Ammon's horn (tissue), 1 donor: ENCODE measurements around the gene OARD1.
A peak's percentile ranks its signal among the peaks of the same experiment; 100 is the strongest.
"Not testable (repeated sequence)": the region's sequence is repeated elsewhere in the genome, so short reads cannot be mapped to it uniquely, and the experiment has no call there.

Source experiments
- DNase-seq: peaks from one replicate; pipeline ENCODE4 v3.0.0-alpha.2; 2016; ENCODE audit warnings: low spot score

Gene OARD1, protein sequence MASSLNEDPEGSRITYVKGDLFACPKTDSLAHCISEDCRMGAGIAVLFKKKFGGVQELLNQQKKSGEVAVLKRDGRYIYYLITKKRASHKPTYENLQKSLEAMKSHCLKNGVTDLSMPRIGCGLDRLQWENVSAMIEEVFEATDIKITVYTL

DNA sequence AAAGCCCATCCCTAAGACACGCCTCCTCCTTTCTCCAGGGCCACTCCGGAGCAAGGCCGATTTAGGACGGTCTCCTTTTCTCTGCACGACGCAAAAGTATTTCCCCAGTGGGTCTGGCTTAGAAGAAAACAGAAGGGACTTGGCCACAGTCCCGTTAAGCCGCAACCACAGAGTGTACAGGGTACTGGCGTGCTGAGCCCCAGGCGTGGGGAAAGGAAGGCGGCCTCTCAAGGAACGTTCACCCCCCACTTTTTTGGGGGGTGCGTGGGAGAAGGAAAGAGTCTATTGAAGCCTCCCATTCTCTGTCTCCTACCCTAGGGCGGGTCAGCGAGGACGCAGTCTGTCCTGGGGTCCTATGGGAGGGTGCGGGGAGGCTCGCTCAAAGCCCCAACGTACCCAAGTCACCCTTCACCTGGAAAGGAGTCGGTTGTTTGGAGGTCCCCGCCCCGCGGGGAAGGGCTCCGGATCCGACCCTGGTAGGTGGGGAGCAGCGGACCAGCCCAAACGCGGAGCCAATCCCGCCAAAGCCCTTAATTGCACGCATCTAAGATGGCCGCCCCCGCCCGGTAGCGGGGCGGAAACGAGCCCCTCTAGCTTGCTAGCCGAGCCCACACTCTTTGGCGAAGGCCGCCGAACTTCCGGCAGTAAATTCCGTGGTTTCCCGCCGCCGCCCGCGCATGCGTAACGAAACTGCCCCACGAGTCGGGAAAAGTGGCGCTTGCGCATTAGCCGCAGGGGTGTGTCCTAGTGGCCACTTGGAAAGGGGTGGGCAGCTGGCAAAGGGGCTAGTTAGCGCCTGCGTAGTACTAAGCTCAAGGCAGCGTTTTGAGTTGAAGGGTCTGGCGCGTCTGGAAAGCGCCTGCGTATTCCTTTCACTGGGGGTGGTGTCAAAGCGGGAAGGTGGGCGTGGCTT is at the start of gene OARD1:
Gene OARD1 (minus strand): TSS at position 434 of the 913 bp plus-strand sequence. CDS start 722 bp downstream, outside the sequence.
- DNase-seq, result peak; percentile 99

DNA sequence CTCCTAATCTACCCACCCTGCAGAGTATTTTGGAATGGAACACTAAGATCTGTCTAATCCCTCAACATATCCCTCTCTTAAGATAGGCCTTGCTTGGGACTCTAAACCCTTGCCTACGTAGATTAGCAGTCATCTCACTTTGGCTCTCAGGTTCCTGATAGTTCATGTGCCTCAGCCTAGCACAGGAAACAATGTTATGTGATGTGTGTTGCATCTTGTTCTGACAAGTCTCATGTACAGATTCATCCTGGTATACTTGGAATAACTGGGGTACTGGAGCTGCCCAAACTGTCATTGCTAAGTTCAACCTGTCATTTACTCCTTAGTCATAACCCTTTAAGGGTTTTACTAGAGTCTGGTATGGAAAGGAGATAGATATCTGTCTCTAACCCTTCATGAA is 47.9 kb upstream of the OARD1 start:
- DNase-seq, result no peak

DNA sequence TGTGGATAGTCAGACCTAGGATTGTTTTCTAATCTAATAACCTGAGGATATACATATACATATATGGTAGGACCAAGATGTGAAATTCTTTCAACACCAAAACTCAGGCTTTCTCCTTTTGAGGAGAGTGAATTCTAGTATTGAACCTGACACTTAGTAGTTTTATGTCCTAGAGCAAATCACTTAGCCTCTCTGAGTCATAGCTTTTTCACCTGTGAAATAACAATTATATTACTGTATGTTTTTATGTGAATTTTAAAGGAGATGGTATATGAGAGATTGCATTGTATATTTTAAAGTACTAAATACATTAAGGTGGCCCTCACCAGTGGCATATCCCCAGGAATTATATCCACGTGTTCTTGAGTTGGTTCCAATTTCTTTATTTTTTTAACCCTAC is 47.4 kb upstream of the OARD1 start:
- DNase-seq, result no peak

DNA sequence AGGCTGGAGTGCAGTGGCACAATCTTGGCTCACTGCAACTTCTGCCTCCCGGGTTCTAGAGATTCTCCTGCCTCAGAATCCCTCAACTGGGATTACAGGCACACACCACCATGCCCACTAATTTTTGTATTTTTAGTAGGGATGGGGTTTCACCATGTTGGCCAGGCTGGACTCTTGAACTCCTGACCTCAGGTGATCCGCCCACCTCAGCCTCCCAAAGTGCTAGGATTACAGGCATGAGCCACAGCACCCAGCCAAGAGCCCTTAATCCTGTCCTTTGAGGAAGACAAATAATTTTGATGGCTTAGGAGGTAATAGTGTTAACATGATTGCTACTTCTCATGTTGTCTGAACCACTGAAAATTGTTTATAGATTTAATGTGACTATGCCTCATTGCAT is 42.9 kb upstream of the OARD1 start:
- DNase-seq, result not testable (repeated sequence)

DNA sequence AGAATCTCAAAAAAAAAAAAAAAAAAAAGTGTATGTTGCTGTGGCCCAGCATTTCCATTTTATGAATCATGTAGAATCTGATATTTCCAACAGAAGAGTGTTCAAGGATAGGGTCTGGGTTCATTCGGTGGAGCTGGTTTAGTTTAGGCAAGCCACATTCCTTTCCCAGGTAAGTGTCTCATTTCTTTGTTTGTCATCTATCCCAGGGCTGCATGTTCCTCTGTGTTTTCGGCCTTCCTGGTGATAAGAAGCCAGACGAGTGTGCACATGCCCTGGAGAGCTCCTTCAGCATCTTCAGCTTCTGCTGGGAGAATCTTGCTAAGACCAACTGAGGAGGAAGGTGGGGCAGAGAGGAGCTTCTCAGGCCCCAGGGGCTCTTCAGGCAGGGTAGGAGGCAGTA is 38.9 kb upstream of the OARD1 start:
- DNase-seq, result no peak

DNA sequence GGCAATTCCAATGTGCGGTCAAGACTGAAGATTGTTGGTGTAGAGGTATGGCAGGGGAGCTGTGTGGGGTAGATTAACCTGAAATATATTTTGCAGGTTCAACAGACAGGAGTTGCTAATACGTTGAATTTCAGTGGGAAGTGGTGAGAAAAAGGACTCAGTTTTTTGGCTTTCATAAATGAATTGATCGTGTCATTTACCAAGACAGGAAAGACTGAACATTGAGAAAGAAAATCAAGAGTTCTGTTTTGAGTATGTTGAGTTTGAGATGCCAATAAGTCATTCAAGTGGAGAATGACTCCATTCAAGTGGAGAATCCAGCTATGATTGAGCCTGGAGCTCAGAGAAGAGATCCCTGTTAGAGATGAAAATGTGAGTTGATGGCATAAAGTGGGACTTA is 31.7 kb upstream of the OARD1 start:
- no peak for DNase-seq

DNA sequence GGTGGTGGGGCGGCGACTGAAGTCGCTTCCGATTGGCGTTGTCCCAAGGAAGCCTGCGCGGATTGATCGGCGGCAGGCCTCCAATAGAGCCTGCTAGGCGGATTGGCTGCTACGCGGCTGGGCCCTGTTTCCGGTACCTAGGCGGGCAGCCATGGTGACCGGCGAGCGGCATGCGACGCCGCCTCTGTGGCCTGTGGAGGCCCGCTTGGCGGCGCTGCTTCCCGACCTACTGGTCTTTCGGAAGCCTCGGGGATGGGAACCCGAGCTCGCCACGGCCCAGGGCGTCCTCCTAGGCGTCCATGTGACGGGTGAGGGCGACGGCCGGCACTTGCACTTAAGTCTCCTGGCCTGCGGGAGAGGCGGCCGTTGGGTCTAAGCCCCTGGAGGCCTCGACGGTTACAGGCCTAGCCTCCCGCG is 28.7 kb upstream of the OARD1 start:
- DNase-seq, result no peak

DNA sequence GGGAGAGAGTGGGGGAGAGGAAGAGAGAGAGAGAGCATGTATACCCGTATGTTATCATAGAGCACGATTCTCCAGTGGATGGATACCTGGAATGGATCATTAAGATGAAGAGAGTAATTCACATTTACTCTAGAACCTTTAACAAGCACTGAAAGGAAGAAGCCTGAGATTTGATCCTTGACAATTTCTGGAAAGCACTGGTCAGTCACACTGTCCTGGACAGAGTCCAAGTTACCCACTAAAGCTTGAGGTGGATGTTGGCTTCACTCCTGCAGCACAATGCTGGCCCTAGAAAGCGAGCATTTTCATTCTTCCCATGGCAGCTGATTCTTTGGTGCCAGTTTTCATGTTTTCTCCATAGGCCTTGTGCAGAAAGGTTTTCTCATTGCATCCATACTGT is 26.2 kb upstream of the OARD1 start:
- DNase-seq, result no peak

DNA sequence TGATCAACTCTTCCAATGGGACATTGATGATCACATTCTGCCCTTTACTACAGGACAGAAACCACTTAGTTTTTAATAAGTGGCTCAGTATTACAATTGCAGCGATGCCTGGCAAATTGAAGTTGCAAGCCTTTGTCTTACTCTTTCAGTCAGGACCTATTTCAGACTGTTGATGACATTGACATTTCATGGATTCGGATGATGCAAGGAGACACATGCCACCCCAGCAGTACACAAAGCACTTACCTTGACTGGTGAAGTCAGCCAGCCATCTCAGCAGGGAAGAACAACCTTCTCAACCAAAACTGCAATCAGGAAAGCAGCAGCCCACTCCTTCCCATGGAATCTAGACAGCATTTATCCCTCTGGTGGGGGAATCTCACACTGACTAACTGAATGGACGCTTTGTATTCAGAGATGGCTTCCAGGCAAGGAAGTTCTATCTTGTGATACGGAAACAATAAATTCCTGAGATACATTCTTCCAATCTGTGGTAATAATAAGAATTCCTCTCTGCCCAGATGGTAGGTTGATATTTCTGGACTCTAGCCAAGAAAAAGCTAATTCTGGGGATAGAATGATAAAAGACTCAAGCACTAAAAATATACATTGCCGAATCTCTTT is 25.4 kb upstream of the OARD1 start:
- DNase-seq, result no peak

DNA sequence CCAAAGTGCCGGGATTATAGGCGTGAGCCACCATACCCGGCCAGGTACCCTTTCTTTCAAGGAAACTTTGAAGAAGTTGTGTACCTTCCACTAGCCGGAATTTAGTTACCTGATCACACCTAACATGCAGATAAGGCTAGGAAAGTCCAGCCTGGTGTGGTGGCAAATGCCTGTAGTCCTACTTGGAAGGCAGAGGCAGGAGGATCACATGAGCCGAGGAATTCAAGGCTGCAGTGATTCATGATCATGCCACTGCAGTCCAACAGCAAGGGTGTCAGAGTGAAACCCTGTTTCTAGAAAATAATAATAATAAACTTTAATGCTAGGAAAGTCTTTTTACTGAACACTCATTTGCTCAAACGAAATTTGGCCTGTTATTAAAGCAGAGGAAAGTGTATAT is 21.6 kb upstream of the OARD1 start:
- DNase-seq, result no peak

DNA sequence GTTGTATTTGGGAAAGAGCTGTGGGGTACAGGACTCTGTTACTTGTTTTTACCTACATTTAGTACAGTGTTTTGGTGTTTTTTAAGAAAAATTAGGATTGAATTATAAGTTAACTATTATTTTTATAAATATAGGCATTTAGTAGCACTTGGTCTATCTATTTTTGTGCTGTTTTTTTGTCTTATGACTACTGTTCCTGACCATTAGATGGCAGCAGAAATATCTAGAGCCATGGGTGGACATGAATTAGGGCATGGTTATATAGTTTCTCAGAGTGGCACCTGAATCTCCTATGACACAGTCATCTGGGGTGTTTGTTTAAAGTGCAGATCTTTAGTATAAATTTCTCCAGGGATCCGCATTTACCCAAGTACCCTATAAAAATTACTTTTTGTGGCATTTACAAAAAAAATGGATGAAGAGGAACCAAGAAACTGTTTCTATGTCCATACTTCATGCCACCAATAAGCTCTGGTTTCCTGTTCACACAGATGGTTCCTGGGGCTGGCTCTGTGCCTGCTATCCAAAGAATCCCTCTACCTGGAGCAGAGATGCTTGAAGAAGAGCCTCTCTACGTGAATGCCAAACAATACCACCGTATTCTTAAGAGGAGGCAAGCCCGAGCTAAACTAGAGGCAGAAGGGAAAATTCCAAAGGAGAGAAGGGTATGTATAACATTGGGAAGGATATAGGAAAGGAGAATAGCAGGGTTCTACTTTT is 20.4 kb upstream of the OARD1 start:
- DNase-seq, result no peak

DNA sequence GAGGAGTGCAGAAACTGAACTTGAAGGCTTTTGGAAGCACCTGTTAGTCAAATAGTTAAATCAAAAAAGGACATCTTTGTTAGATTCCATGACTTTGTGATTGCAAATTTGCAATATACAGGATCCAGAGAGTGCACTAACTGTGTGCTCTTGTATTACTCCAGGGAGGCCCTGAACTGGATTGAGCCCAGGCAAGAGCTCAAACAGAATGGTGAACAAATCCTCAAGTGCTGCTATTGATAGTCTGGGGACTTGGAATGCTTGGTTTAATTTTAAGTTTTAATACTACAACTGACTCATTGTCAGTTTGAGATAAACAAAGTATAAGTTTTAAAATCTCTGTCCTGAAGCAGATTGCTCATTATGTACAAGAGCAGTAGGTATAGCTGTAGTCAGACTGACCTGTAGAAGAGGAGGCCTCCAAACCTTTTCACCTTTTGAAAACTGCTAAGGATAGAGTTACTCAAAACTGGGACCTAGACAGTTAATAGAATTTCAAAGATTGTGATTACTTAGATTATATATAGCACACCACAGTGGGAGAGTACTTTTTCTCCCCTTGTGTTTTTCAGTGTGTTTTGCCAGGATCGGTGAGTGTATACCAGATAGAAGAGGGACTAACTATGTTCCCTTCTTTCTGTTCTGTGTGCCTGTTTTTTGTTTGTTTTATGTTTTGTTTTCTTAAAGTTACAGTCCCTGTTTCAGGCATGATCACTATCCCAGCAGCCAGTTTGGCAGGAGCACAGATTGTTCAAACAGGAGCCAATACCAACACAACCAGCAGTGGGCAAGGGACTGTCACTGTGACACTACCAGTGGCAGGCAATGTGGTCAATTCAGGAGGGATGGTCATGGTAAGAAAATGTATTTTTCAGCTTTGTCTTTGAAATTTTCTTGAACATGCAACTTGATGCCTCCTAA is 18.9 kb upstream of the OARD1 start:
- no peak for DNase-seq

DNA sequence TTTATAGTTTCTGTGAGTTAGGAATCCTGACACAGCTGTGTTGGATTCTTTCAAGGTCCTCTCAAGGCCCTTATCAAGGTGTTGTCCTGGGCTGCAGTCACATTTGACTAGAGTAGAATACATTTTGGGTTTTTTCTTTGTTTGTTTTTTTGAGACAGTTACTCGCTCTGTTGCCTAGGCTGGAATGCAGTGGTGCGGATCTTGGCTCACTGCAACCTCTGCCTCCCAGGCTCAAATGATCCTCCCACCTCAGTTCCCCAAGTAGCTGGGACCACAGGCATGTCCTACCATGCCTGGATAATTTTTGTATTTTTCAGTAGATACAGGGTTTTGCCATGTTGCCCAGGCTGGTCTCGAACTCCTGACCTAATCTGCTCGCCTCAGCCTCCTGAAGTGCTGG is 16.3 kb upstream of the OARD1 start:
- DNase-seq, result no peak

DNA sequence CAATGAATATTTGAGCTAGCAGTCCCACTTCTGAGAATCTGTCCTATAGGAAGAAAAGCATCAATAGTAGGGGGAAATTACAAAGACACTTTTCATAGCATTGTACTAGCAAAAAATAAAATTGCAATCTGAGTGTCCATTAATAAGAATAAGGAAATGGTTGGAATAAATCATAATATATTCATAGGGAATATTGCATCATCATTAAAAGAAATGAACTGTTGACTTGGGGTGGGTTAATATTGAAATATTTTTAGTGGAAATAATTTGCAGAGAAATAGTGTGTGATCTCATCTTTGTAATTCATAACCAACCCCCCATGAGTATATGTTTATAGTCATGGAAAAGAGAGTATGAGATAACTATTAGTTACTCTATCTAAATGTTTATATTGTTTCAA is 13.0 kb upstream of the OARD1 start:
- no peak for DNase-seq

DNA sequence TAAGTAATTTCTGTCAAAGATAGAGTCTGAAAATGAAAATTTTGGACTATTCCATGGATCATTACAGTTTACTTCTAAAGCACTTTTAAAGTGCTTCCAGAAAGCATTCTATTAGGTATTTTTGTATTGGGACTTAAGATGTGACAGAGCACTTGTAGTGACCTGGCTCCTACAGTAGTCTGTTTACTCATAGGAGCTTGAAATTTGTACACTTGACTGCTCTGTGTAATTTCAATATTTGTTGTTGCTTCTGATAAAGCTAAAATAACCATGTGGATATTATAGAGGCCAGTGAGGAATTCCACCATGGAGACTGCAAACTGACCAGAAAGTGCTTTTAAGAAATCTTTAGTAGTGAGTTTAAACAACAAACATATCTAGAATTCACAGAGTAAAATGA is 10.9 kb upstream of the OARD1 start:
- DNase-seq, result no peak

DNA sequence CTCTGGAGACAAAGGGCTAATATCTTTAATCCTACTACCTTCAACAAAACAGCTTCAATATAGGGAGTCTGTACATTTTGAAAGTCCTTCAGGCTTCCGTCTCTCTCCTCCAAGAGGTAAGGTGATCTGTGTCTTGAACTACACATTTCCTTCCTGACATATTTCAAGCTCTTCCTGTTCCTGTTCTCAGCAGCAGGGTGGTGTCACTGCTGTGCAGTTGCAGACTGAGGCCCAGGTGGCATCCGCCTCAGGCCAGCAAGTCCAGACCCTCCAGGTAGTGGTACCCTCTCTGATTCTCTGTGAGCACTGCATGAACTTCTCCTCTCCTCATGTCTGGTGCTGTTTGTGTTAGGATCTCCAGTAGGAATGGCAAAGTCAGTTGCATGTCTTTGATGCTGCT is 8.5 kb upstream of the OARD1 start:
- no peak for DNase-seq

DNA sequence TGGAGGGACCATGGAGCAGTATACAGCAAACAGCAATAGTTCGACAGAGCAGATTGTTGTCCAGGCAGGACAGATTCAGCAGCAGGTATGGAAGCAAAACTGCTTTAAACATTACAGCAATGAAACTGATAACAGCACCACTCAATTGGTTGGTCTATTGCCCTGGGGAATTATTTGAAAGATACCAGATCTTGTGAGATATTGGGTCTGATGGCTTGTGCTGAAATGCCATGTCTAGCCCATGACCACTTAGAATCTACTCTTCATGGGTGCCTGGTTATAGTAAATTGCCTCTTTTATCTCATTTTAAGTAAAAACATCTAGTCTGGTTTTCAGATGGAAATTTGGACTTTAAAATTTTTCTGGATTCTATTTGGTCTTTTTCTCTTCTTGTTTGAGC is 6.9 kb upstream of the OARD1 start:
- no peak for DNase-seq

DNA sequence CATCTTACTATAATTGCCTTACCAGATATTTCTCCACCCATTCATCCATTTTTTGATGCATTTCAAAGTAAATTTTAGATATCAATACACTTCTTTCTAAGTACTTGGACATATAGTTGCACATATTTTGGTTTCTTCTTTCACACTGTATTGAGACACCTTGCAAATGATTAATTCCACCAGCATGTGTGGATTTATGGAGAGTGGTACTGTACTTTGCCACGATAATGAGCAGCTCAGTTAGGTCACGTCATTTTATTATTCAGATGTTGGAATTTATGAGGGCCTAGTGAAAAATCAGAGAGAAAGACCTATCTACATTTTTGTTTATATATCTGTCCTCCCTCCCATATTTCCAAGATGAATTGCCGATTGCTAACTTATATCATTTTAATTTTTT is 5.9 kb upstream of the OARD1 start:
- no peak for DNase-seq

DNA sequence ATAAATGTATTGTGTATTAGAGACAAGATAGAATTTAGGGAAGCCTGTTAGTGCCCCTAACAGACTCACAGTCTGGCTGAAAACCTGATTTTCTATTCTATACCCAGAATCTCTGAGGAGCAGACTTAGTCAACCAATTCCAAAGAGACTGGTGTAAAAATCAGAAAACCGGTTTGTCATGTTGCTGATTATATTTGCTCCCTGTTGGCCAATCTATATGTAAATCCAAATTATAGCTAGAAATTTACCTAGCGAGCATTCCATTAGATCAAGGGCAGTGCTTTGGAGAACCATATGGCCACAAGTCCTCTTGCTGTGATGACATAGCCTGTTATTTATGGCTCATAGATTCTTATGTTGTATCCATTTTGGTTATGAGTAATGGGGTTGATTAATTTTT is 5.4 kb upstream of the OARD1 start:
- no peak for DNase-seq

DNA sequence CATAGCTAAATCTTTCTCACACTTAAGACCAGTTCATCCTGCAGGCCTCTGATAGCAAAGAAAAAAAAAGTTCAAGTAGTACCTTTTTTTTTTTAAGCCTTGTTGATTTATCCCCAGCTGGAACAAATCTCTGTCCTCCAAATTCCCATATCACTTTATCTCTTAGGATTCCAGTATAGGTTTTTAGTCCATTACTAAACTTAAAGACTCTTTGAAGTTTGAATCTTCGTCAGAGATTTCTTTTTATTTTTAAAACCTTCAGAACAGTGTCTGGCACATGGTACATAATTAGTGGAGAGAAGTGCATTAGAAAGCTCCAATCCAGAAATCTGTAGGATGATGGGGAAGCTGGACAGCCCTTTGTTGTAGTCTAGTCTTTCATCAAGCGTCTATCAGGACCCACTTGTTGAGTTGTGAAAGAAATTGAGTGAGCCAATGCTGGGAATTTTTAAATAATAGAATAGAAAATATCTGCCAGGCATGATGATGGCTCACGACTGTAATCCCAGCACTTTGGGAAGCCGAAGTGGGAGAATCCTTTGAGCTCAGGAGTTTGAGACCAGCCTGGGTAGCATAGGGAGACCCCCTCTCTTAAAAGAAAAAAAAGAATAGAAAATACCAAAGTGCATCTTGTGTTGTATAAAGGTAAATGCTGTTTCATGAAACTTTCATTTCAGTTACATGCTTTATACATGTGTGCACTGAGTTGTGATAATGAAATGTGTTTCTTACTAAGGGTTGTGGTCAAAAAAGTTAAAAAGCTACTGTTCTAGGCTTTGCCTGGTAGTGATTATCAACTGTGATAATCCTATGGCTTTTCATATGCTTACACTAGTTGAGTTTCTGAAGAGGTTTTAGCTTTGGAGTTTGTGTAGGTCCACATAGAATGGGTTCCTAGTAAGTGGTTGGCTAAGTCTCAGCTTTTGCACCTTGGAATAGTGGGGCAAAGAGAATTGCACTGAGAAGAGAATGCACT is 3.8 kb upstream of the OARD1 start:
- DNase-seq, result no peak
